H1 (cell line): ENCODE data around the gene SPTBN4. TPM values are rescaled to one million over a fixed set of nuclear protein-coding genes. Genes with fewer than 3 reads are reported as not detected.

Source experiments
- CTCF ChIA-PET: fragments of 300-600 bp; sonication (Branson Sonifier 250); formaldehyde crosslinking; loops from one replicate; lab custom pipeline; 2021; ENCODE audit not compliant: partially characterized antibody; lab: Charles Lee
- POLR2A ChIA-PET: fragments of 300-600 bp; sonication (Branson Sonifier 250); formaldehyde crosslinking; loops from one replicate; lab custom pipeline; 2021; ENCODE audit warnings: inconsistent platforms; ENCODE audit not compliant: partially characterized antibody; lab: Charles Lee
- DNase-seq, 2 experiments: peaks; one replicate each; pipeline versions ENCODE4 v3.0.0 to v3.0.0-alpha.2; 2010 to 2022; ENCODE audit warnings: low spot score in 2 of 2, low read depth in 1 of 2, mixed read lengths in 1 of 2
- FAIRE-seq: peaks from 2 replicates; lab custom pipeline; 2011; peaks lifted over from hg19 to GRCh38; lab: Jason Lieb, UNC
- H2AFZ ChIP-seq: 2 replicates; pipeline ENCODE4 v1.8.1; 2012; ENCODE audit warnings: low read length, inconsistent platforms
- H2AK5ac ChIP-seq: 2 replicates; pipeline ENCODE4 v1.6.1; 2013; ENCODE audit warnings: low read depth, low read length
- H2BK120ac ChIP-seq: replicated peaks from 2 replicates; pipeline ENCODE3; 2013; ENCODE audit warnings: low read depth, low read length, inconsistent platforms
- H2BK12ac ChIP-seq: 2 replicates; pipeline ENCODE4 v1.6.1; 2013; ENCODE audit warnings: low read depth, low read length
- H2BK15ac ChIP-seq: 2 replicates; pipeline ENCODE4 v1.6.1; 2013; ENCODE audit warnings: low read length
- H2BK20ac ChIP-seq: 2 replicates; pipeline ENCODE4 v1.6.1; 2013; ENCODE audit warnings: low read length
- H2BK5ac ChIP-seq: 2 replicates; pipeline ENCODE4 v1.6.1; 2013; ENCODE audit warnings: low read depth, low read length
- H3K14ac ChIP-seq: 2 replicates; pipeline ENCODE4 v1.6.1; 2013; ENCODE audit warnings: inconsistent platforms; ENCODE audit not compliant: insufficient read length
- H3K18ac ChIP-seq: 2 replicates; pipeline ENCODE4 v1.6.1; 2013; ENCODE audit warnings: low read length; ENCODE audit errors: extremely low read depth
- H3K23ac ChIP-seq: 2 replicates; pipeline ENCODE4 v1.6.1; 2013; ENCODE audit warnings: inconsistent platforms; ENCODE audit not compliant: insufficient read length
- H3K23me2 ChIP-seq: 2 replicates; pipeline ENCODE4 v1.6.1; 2013; ENCODE audit warnings: low read depth, low read length
- H3K27ac ChIP-seq: 2 replicates; pipeline ENCODE4 v1.6.1; 2011; ENCODE audit warnings: low read depth, low read length, inconsistent platforms
- H3K27me3 ChIP-seq, 4 experiments: replicated peaks in 1 of 4; 1 replicate in 1 of 4; 2 replicates in 3 of 4; pipeline versions ENCODE4 v1.6.1 to v1.8.1; 2011 to 2013; ENCODE audit warnings: low read length in 3 of 4, mild to moderate bottlenecking in 3 of 4, inconsistent platforms in 2 of 4, mixed read lengths in 2 of 4, moderate library complexity in 1 of 4; ENCODE audit not compliant: control insufficient read depth in 3 of 4, insufficient read depth in 3 of 4; ENCODE audit errors: extremely low read depth in 1 of 4
- H3K36me3 ChIP-seq, 4 experiments: 2 replicates each; pipeline versions ENCODE4 v1.6.1 to v1.8.1; 2011 to 2013; ENCODE audit warnings: mild to moderate bottlenecking in 4 of 4, low read length in 3 of 4, moderate library complexity in 2 of 4, control low read depth in 1 of 4, inconsistent platforms in 1 of 4; ENCODE audit not compliant: insufficient read depth in 4 of 4, control insufficient read depth in 2 of 4
- H3K4ac ChIP-seq: replicated peaks from 2 replicates; pipeline ENCODE3; 2013; ENCODE audit warnings: low read length, low read depth, mixed read lengths, inconsistent platforms; ENCODE audit not compliant: insufficient read length
- H3K4me1 ChIP-seq, 4 experiments: replicated peaks in 1 of 4; 1 replicate in 1 of 4; 2 replicates in 3 of 4; pipeline versions ENCODE4 v1.6.1 to v1.8.1; 2011 to 2013; ENCODE audit warnings: low read length in 3 of 4, inconsistent platforms in 2 of 4, mixed read lengths in 1 of 4; ENCODE audit not compliant: insufficient read depth in 4 of 4, control insufficient read depth in 3 of 4
- H3K4me2 ChIP-seq, 2 experiments: 2 replicates each; pipeline versions ENCODE4 v1.6.1 to v1.8.1; 2011 to 2013; ENCODE audit warnings: low read depth in 2 of 2, low read length in 2 of 2, control low read depth in 1 of 2, inconsistent platforms in 1 of 2, mild to moderate bottlenecking in 1 of 2; ENCODE audit not compliant: insufficient read depth in 1 of 2
- H3K4me3 ChIP-seq, 4 experiments: fragments of 200-600, 300-600 bp in 1 of 4; sonication (generic), shearing (Covaris generic), sonication (Bioruptor Twin) in 1 of 4; 2 replicates each; pipeline versions ENCODE4 v1.5.1 to v1.8.1; 2011 to 2016; ENCODE audit warnings: low read length in 4 of 4, low read depth in 3 of 4, control low read depth in 2 of 4, inconsistent platforms in 2 of 4, mild to moderate bottlenecking in 2 of 4, mixed read lengths in 1 of 4, moderate library complexity in 1 of 4; ENCODE audit not compliant: insufficient read depth in 2 of 4; ENCODE audit errors: extremely low read depth in 1 of 4
- H3K56ac ChIP-seq: replicated peaks from 2 replicates; pipeline ENCODE3; 2013; ENCODE audit warnings: low read depth, mild to moderate bottlenecking, mixed read lengths, low read length, inconsistent platforms; ENCODE audit not compliant: insufficient read length
- H3K79me1 ChIP-seq: 2 replicates; pipeline ENCODE4 v1.6.1; 2013; ENCODE audit warnings: low read depth, low read length, control low read depth
- H3K79me2 ChIP-seq, 2 experiments: 2 replicates each; pipeline versions ENCODE4 v1.6.1 to v1.8.1; 2012 to 2013; ENCODE audit warnings: low read length in 2 of 2, mild to moderate bottlenecking in 2 of 2, inconsistent platforms in 1 of 2; ENCODE audit not compliant: insufficient read depth in 2 of 2, control insufficient read depth in 1 of 2
- H3K9ac ChIP-seq, 4 experiments: replicated peaks in 1 of 4; 1 replicate in 1 of 4; 2 replicates in 3 of 4; pipeline versions ENCODE4 v1.6.1 to v1.8.1; 2011 to 2013; ENCODE audit warnings: low read depth in 3 of 4, low read length in 3 of 4, control low read depth in 2 of 4, mild to moderate bottlenecking in 2 of 4, moderate library complexity in 2 of 4, inconsistent platforms in 1 of 4; ENCODE audit errors: extremely low read depth in 1 of 4
- H3K9me3 ChIP-seq, 2 experiments: 2 replicates each; pipeline versions ENCODE4 v1.6.1 to v1.8.1; 2012 to 2013; ENCODE audit warnings: mild to moderate bottlenecking in 2 of 2, moderate library complexity in 2 of 2, control low read depth in 1 of 2, inconsistent platforms in 1 of 2, low read depth in 1 of 2, low read length in 1 of 2, mixed read lengths in 1 of 2; ENCODE audit not compliant: insufficient read depth in 2 of 2
- H4K20me1 ChIP-seq, 2 experiments: replicated peaks in 1 of 2; 2 replicates each; pipeline versions ENCODE3 to v1.8.1; 2011 to 2013; ENCODE audit warnings: inconsistent platforms in 2 of 2, low read length in 2 of 2, mild to moderate bottlenecking in 1 of 2; ENCODE audit not compliant: insufficient read depth in 2 of 2, control insufficient read depth in 1 of 2
- H4K5ac ChIP-seq: 2 replicates; pipeline ENCODE4 v1.6.1; 2013; ENCODE audit warnings: low read length, low read depth, mixed read lengths, inconsistent platforms; ENCODE audit not compliant: insufficient read length
- H4K8ac ChIP-seq: 2 replicates; pipeline ENCODE4 v1.8.0; 2013; ENCODE audit warnings: mild to moderate bottlenecking, moderate library complexity, low read length, inconsistent platforms; ENCODE audit not compliant: insufficient read depth; ENCODE audit errors: extremely low read depth
- H4K91ac ChIP-seq: replicated peaks from 2 replicates; pipeline ENCODE3; 2013; ENCODE audit warnings: low read length, mixed read lengths, inconsistent platforms; ENCODE audit not compliant: insufficient read length
- CHD2 ChIP-seq: IDR thresholded peaks from 2 replicates; pipeline ENCODE4 v1.6.1; 2012; ENCODE audit warnings: low read length, improper control_type of control experiment
- EP300 ChIP-seq, 2 experiments: IDR thresholded peaks; 1 replicate in 1 of 2; 2 replicates in 1 of 2; pipeline ENCODE4 v1.6.1; 2011 to 2012; ENCODE audit warnings: low read depth in 2 of 2, low read length in 2 of 2, mild to moderate bottlenecking in 2 of 2, borderline replicate concordance in 1 of 2, inconsistent platforms in 1 of 2, moderate library complexity in 1 of 2
- EZH2 ChIP-seq: fragments of 200-600 bp; sonication (generic); IDR thresholded peaks from 2 replicates; pipeline ENCODE4 v1.7.1; 2012; ENCODE audit warnings: low read depth, mild to moderate bottlenecking, moderate library complexity, low read length, inconsistent platforms; ENCODE audit not compliant: severe bottlenecking
- HDAC2 ChIP-seq, 2 experiments: fragments of 300-600 bp in 1 of 2; sonication (generic) in 1 of 2; IDR thresholded peaks; 2 replicates each; pipeline ENCODE4 v1.6.1; 2011 to 2012; ENCODE audit warnings: low read depth in 2 of 2, low read length in 2 of 2, mild to moderate bottlenecking in 2 of 2, moderate library complexity in 2 of 2, borderline replicate concordance in 1 of 2, inconsistent platforms in 1 of 2
- HDAC6 ChIP-seq: IDR thresholded peaks from one replicate; pipeline ENCODE4 v1.7.1; 2012; ENCODE audit warnings: low read depth, mild to moderate bottlenecking, inconsistent platforms, low read length, moderate library complexity
- JUN ChIP-seq: IDR thresholded peaks from 2 replicates; pipeline ENCODE4 v1.6.1; 2011; ENCODE audit warnings: low read depth, mild to moderate bottlenecking, improper control_type of control experiment, low read length
- KDM5A ChIP-seq: fragments of 200-600 bp; IDR thresholded peaks from 2 replicates; pipeline ENCODE4 v1.7.1; 2012; ENCODE audit warnings: mild to moderate bottlenecking, low read length, inconsistent platforms, mixed read lengths
- POU5F1 ChIP-seq: IDR thresholded peaks from 2 replicates; pipeline ENCODE4 v1.6.1; 2011; ENCODE audit warnings: low read depth, mild to moderate bottlenecking, low read length, moderate library complexity
- RXRA ChIP-seq: IDR thresholded peaks from 2 replicates; pipeline ENCODE4 v1.6.1; 2011; ENCODE audit warnings: low read depth, mild to moderate bottlenecking, low read length, moderate library complexity; ENCODE audit not compliant: insufficient read depth
- SIX5 ChIP-seq: IDR thresholded peaks from 2 replicates; pipeline ENCODE4 v1.6.1; 2011; ENCODE audit warnings: mild to moderate bottlenecking, low read depth, low read length
- SP1 ChIP-seq: IDR thresholded peaks from 2 replicates; pipeline ENCODE4 v1.6.1; 2011; ENCODE audit warnings: low read depth, low read length
- SRF ChIP-seq: IDR thresholded peaks from 2 replicates; pipeline ENCODE4 v1.6.1; 2011; ENCODE audit warnings: mild to moderate bottlenecking, low read depth, low read length, moderate library complexity
- TCF12 ChIP-seq: IDR thresholded peaks from 2 replicates; pipeline ENCODE4 v1.6.1; 2011; ENCODE audit warnings: low read depth, mild to moderate bottlenecking, low read length
- WGBS, 2 experiments: shearing (Covaris generic) in 1 of 2; methylation state at CpG; one replicate each; pipeline versions ENCODE4 v1.1.6 to v1.1.7; 2013 to 2015; ENCODE audit warnings: low lambda C conversion rate in 2 of 2, mixed read lengths in 2 of 2, inconsistent platforms in 1 of 2, low coverage in 1 of 2, missing lambda C conversion rate in 1 of 2; ENCODE audit not compliant: insufficient replicate concordance in 2 of 2, insufficient coverage in 1 of 2, insufficient read length in 1 of 2; ENCODE audit errors: extremely low coverage in 1 of 2, missing lambda C conversion rate in 1 of 2; 5-methylcytosine and 5-hydroxymethylcytosine counted together
- polyA plus RNA-seq, 7 experiments: library from polyadenylated mRNA; depleted of rRNA in 3 of 7; stranded (reverse) in 5 of 7; unstranded in 2 of 7; fragments of >200 nt in 5 of 7; fragments of 200-250 nt in 2 of 7; gene quantifications; 1 replicate in 5 of 7; 2 replicates in 1 of 7; 4 replicates in 1 of 7; pipeline versions ENCODE4 v1.2.1 to v1.2.3, GENCODE V29; 2011 to 2013; ENCODE audit warnings: missing spikeins in 2 of 7, mixed read lengths in 2 of 7
- total RNA-seq: library from RNA; stranded (reverse); fragmentation: NEBNext Ultra II Directional; extraction: Animal tissue kit (Norgen Biotek cat#: 25700); gene quantifications from 2 replicates; pipeline ENCODE4 v1.2.1, GENCODE V29; 2021
- TF ChIP-seq, protein P1 (sequence below): IDR thresholded peaks from 2 replicates; pipeline ENCODE4 v1.6.1; 2012; ENCODE audit warnings: inconsistent platforms

Gene SPTBN4
- total and polyA plus RNA-seq, 2 of the 8 experiments (the other 6 are each of a cell fraction or from before 2014, with no cell fraction given), result 1.9 to 3.0 TPM

DNA sequence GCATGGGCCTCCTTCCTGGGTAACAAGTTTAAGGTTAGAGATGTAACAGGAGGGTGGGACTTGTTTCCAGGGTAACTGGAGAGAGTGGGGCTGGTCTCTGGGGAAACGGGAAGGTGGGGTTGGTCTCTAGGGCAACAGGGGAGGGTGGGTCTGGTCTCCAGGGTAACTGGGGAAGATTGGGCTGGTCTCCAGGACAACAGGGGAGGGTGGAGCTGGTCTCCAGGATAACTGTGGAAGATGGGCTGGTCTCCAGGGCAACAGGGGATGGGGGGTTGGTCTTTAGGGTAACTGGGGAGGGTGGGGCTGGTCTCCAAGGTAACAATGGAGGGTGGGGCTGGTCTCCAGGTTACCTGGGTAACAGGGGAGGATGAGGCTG is 36.5 kb downstream of the SPTBN4 start:
- no peak for FAIRE-seq
- Histone ChIP-seq H2AFZ (no peak overlapping the region), H3K79me1 (no peaks in the 10 kb centered on the region), H3K23me2 (no peaks in the 10 kb centered on the region), H2BK5ac (no peak overlapping the region), H3K4ac (no peak overlapping the region), H2BK20ac (no peak overlapping the region), H3K23ac (no peak overlapping the region), H2BK15ac (no peak overlapping the region), H3K36me3 (no peaks in the 10 kb centered on the region), H2BK120ac (no peak overlapping the region), H3K9ac (no peak overlapping the region), H3K27ac (no peak overlapping the region), H2AK5ac (no peak overlapping the region), H2BK12ac (no peak overlapping the region), H3K9me3 (no peaks in the 10 kb centered on the region), H3K27me3 (peaks cover 0 to 6% (median 4%) of the 10 kb centered on the region in 4 experiments; a peak in 3 of 7 replicates), H4K5ac (no peak overlapping the region), H3K4me3 (no peak overlapping the region), H3K4me1 (no peaks in the 10 kb centered on the region), H3K14ac (no peak overlapping the region), H3K18ac (no peak overlapping the region), H4K91ac (no peak overlapping the region), H4K20me1 (no peaks in the 10 kb centered on the region), H4K8ac (no peak overlapping the region), H3K79me2 (no peaks in the 10 kb centered on the region), H3K56ac (no peak overlapping the region), H3K4me2 (no peak overlapping the region)
- 100% methylated on average over 1 of the region's 1 CpG; no CpG with 5 or more reads in 1 of the 2 experiments for WGBS, 2 experiments
- DNase-seq, result no peak
- ChIA-PET POLR2A (no interaction called here), CTCF (interaction anchor here (1.5 to 1.7 kb wide), 3 partner anchors 10 to 45 kb away, joined by 5 to 7 read pairs (median 5); no protein-coding TSS in a partner anchor)
- TF ChIP-seq EP300 (IDR thresholded peaks at IDR 0.05; ENCODE audit: borderline replicate concordance in 1 of 2, low read depth in 2 of 2, low read length in 2 of 2), result no peak
- no peak for TF ChIP-seq HDAC6
- TF ChIP-seq CHD2, result no peak
- TF ChIP-seq RXRA, result no peak
- TF ChIP-seq EZH2, result no peak
- no peak for TF ChIP-seq SRF
- TF ChIP-seq SIX5, result no peak
- TF ChIP-seq JUN, result no peak
- no peak for TF ChIP-seq HDAC2 (IDR thresholded peaks at IDR 0.05; ENCODE audit: borderline replicate concordance in 1 of 2, low read depth in 2 of 2, low read length in 2 of 2)
- TF ChIP-seq KDM5A, result no peak
- no peak for TF ChIP-seq POU5F1
- TF ChIP-seq, protein P1, sequence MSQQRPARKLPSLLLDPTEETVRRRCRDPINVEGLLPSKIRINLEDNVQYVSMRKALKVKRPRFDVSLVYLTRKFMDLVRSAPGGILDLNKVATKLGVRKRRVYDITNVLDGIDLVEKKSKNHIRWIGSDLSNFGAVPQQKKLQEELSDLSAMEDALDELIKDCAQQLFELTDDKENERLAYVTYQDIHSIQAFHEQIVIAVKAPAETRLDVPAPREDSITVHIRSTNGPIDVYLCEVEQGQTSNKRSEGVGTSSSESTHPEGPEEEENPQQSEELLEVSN, result no peak
- TF ChIP-seq TCF12, result no peak
- no peak for TF ChIP-seq SP1
